Fibroblast of lung (primary cell): ENCODE measurements around the gene AKAP7.

ENCODE experiments used
- CTCF ChIP-seq, 2 donors: IDR thresholded peaks in 1 of 2; conservative IDR thresholded peaks in 1 of 2; 1 replicate in 1 of 2; 2 replicates in 1 of 2; pipeline ENCODE4 v1.5.1; 2011 to 2012; ENCODE audit warnings: low read length in 2 of 2, control low read depth in 1 of 2, inconsistent platforms in 1 of 2, low read depth in 1 of 2, mild to moderate bottlenecking in 1 of 2
- EZH2 ChIP-seq: IDR thresholded peaks from 2 replicates; pipeline ENCODE4 v1.5.1; 2012; ENCODE audit warnings: low read length, control low read depth, mild to moderate bottlenecking; ENCODE audit errors: missing control alignments

GRCh38 chr6:131269565-131270391 lies 134.5 kb downstream of the AKAP7 start:
- no peak for TF ChIP-seq CTCF (conservative IDR thresholded peaks at IDR 0.05 in 1 of 2, IDR thresholded peaks at IDR 0.05 in 1 of 2; ENCODE audit: low read depth in 1 of 2, low read length in 2 of 2)
- TF ChIP-seq EZH2: no peak
